ENCODE data around the gene NELL1.

NELL1 gene

DNA sequence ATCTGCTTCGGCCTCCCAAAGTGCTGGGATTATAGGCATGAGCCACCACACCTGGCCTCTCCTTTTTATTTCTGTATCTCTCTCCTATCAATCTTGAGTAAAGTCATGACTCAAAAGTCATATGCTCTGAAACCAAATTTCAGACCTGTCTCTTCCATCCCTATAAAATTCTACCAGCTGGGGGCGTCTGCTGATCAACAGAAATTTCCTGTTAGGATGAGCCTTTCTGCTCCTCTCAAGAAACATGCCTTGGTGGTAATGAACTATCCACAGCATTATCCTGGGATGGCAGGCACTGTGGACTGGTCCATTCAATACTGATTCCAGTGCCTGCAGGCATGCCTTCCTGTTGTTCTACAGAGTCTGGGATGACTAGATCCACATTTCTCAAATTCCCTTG is 472.6 kb downstream of the NELL1 start:
- no peak overlapping the region for H3K4me3 ChIP-seq (ENCODE audit: low read depth, low read length)
- in situ Hi-C loops (cut with HindIII; ENCODE audit: low sequenced_read_pairs): no loop called here
- TF ChIP-seq, protein P1, sequence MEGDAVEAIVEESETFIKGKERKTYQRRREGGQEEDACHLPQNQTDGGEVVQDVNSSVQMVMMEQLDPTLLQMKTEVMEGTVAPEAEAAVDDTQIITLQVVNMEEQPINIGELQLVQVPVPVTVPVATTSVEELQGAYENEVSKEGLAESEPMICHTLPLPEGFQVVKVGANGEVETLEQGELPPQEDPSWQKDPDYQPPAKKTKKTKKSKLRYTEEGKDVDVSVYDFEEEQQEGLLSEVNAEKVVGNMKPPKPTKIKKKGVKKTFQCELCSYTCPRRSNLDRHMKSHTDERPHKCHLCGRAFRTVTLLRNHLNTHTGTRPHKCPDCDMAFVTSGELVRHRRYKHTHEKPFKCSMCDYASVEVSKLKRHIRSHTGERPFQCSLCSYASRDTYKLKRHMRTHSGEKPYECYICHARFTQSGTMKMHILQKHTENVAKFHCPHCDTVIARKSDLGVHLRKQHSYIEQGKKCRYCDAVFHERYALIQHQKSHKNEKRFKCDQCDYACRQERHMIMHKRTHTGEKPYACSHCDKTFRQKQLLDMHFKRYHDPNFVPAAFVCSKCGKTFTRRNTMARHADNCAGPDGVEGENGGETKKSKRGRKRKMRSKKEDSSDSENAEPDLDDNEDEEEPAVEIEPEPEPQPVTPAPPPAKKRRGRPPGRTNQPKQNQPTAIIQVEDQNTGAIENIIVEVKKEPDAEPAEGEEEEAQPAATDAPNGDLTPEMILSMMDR (IDR thresholded peaks at IDR 0.05; ENCODE audit: low read depth, low read length, missing control alignments): no peak
- DNase-seq (ENCODE audit: low read depth): no peak

DNA sequence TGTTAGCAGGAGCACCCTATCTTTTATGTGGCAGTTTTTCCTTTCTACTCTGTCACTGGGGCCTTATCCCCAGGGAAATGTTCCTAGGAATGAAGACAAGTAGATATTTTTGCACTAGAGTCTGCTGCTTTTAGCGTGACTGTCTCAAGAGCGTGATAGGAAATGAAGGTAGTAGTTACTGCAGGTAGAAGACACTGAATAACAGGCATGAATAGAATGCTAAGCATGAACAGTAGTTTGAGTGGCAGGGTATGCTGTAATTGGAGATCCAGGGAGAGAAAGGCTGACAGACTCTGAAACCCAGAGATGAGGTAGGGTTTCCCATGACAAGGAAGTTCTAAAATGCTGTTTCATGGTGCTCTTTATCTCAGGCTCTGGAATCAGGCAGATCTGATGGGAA is 475.1 kb downstream of the NELL1 start:
- no peak for DNase-seq (ENCODE audit: low read depth)
- TF ChIP-seq, protein P1 (IDR thresholded peaks at IDR 0.05; ENCODE audit: low read depth, low read length, missing control alignments): no peak
- in situ Hi-C loops (cut with HindIII; ENCODE audit: low sequenced_read_pairs): no loop called here

DNA sequence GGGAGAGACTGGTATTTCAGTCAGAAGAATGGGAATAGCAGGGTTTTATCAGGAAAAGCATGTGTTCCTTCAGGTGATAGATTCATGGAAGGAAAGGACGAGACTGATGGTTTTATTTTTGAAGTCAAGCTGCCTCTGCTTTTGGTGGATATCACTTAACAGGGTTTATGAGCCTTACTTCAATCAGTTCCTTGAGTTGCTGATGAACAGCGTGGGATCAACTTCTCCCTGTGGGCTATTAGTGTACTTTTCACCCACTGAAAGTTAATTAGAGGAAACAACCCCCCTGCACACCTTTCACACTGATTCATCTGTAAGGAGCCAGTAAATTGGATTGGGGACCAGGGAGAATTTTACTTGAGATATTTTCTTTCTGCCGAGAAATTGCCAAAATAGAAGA is 479.0 kb downstream of the NELL1 start:
- TF ChIP-seq, protein P1 (IDR thresholded peaks at IDR 0.05; ENCODE audit: low read depth, low read length, missing control alignments): no peak
- H3K4me3 ChIP-seq (ENCODE audit: low read depth, low read length): no peak overlapping the region
- in situ Hi-C loops (cut with HindIII; ENCODE audit: low sequenced_read_pairs): no loop called here
- DNase-seq (ENCODE audit: low read depth): no peak

More for the DNA sequence above, 475.1 kb downstream of the NELL1 start:
- H3K4me3 ChIP-seq (ENCODE audit: low read depth, low read length): no peak overlapping the region

DNA sequence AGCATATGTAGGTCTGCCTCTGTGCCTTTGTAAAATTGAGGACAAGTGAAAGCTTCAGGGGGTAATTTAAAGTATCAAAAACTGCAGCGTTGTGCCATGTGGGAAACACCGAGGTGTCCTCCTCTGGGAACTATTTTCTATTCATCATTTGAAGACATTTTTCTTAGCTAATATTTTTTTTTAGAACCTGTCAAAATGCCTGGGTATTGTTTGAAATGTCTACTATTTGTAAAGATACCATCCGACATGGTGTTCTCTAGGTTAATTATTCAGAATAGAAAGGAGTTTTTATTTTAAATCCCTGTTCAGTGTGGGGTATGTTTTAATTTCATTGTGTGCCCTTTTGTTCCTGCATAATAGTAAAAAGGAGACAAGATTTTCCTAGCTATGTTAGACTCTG is 490.8 kb downstream of the NELL1 start:
- in situ Hi-C loops (cut with HindIII; ENCODE audit: low sequenced_read_pairs): no loop called here
- TF ChIP-seq, protein P1 (IDR thresholded peaks at IDR 0.05; ENCODE audit: low read depth, low read length, missing control alignments): no peak
- H3K4me3 ChIP-seq (ENCODE audit: low read depth, low read length): no peak overlapping the region
- DNase-seq (ENCODE audit: low read depth): no peak

DNA sequence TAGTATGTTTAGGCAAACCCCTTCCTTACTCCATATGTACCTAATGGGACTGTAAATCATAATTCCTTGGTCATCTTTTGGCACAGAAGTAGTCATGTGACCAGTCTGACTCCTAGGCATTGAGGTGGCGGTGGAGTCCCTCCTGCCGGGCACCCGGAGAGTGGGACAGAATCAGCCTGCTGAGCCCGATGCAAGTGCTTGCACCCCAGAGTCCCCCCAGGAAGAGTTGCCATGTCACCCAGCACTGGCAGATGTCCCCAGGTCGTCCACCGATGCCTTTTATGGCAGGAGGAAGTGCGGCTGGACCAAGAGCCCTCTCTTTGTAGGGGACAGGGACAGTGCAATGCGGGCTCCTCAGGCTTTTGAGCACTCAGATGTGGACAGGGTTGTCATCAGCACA is 500.3 kb downstream of the NELL1 start:
- no peak overlapping the region for H3K4me3 ChIP-seq (ENCODE audit: low read depth, low read length)
- in situ Hi-C loops (cut with HindIII; ENCODE audit: low sequenced_read_pairs): no loop called here
- no peak for DNase-seq (ENCODE audit: low read depth)

DNA sequence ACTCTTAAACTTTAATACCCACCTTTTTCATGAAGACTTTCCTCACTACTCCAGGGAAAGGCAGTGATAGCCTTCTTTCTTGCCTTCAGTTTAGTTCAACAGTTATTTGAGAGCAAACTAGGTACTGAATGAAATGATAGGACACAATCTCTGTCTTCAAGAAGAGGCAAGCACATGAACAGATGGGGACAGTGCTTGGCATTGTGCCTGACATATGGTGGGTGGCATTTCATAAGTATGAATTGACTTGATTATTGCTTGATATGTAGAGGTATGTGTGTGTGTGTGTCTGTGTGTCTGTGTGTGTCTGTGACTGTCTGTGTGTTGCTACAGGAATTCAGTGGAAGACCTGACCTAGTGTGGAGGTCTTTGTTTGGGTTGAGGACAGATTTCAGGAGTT is 504.1 kb downstream of the NELL1 start:
- in situ Hi-C loops (cut with HindIII; ENCODE audit: low sequenced_read_pairs): no loop called here
- DNase-seq (ENCODE audit: low read depth): no peak
- H3K4me3 ChIP-seq (ENCODE audit: low read depth, low read length): no peak overlapping the region
- TF ChIP-seq, protein P1 (IDR thresholded peaks at IDR 0.05; ENCODE audit: low read depth, low read length, missing control alignments): no peak

More for the DNA sequence above, 500.3 kb downstream of the NELL1 start:
- TF ChIP-seq, protein P1 (IDR thresholded peaks at IDR 0.05; ENCODE audit: low read depth, low read length, missing control alignments): no peak

DNA sequence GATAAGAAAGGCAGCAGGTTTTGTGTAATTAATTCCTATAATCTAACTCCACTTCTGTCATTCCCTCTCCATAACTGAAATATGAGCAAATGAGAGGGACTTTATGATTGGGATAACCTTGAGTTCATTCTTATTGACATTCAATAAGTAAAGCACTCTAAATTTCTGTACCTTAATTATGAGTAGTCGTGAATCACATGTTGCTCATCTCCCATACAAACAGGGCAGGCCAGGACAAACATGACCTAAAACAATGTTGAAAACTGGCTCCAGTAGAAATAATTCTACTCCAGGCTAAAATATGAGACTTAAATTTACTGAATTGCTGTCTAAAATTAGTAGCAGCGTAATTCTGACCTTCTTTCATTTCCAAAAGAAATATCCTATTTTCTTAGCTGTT is 505.4 kb downstream of the NELL1 start:
- in situ Hi-C loops (cut with HindIII; ENCODE audit: low sequenced_read_pairs): no loop called here
- TF ChIP-seq, protein P1 (IDR thresholded peaks at IDR 0.05; ENCODE audit: low read depth, low read length, missing control alignments): no peak

More for the DNA sequence above, 505.4 kb downstream of the NELL1 start:
- H3K4me3 ChIP-seq (ENCODE audit: low read depth, low read length): no peak overlapping the region
- no peak for DNase-seq (ENCODE audit: low read depth)
